Mesenteric fat pad (tissue), 1 donor: ENCODE data around the gene FAM210B. TPM values are rescaled to one million over a fixed set of nuclear protein-coding genes. Genes with fewer than 3 reads are reported as not detected.
A peak's percentile ranks its signal among the peaks of the same experiment; 100 is the strongest.
"Not testable (repeated sequence)": the region's sequence is repeated elsewhere in the genome, so short reads cannot be mapped to it uniquely, and the experiment has no call there.

Experiments
- DNase-seq: peaks from one replicate; pipeline ENCODE4 v3.0.0-alpha.2; 2020; ENCODE audit warnings: low spot score
- total RNA-seq: library from RNA; stranded (reverse); fragmentation: NEBNext Ultra II Directional; extraction: Animal tissue kit (Norgen Biotek cat#: 25700); gene quantifications from one replicate; pipeline ENCODE4 v1.2.1, GENCODE V29; 2021
- donor health status: DM: yes; HTN: yes; CAD: no.

FAM210B gene
- total RNA-seq, 1 donor from 2014 or later: 48.3 TPM

- no peak for DNase-seq
These were observed 32.9 kb downstream of the FAM210B start for GRCh38 chr20:56391596-56392131.

GRCh38 chr20:56392132-56392880 lies 33.5 kb downstream of the FAM210B start, which contains the start of the genes AURKA and CSTF1:
AURKA (minus strand) TSS chr20:56392215; CDS start chr20:56388197, 4,018 bp downstream.
CSTF1 (plus strand) TSS chr20:56392645; CDS start chr20:56395553, 2,908 bp downstream.
- DNase-seq: peak; percentile 100

- DNase-seq: no peak
These were observed 34.2 kb downstream of the FAM210B start for GRCh38 chr20:56392881-56393482.

- DNase-seq: no peak
These were observed 34.9 kb downstream of the FAM210B start for GRCh38 chr20:56393653-56394052.

- DNase-seq: no peak
These were observed 36.4 kb downstream of the FAM210B start for GRCh38 chr20:56395166-56395565.

- DNase-seq: no peak
These were observed 41.3 kb downstream of the FAM210B start for GRCh38 chr20:56400001-56400640.

- DNase-seq: no peak
These were observed 44.7 kb downstream of the FAM210B start for GRCh38 chr20:56403465-56403864.

GRCh38 chr20:56405356-56405755 lies 46.6 kb downstream of the FAM210B start:
- DNase-seq: not testable (repeated sequence)

GRCh38 chr20:56406910-56407309 lies 48.1 kb downstream of the FAM210B start:
- DNase-seq: no peak

GRCh38 chr20:56409521-56409920 lies 50.7 kb downstream of the FAM210B start:
- no peak for DNase-seq

DNA sequence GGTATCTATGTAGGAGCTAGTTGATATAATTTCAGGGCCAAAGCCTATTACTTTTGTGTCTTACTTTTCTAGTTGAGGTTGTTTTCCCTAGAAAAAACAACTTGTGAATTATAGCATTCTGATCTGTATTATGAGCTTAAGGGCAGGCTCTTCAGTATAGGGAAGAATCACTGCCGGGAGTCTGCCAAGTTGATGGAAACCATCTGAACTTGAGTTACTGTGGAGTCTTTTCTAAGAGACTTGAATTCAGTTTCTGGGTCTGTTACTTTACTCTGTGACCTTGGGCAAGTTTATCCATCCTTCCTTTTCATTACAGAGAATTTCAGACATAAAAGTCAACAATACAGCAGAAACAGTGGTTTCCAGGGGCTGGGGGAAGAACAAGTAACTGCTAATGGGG lies 51.2 kb downstream of the FAM210B start:
- DNase-seq: no peak

GRCh38 chr20:56411287-56411686 lies 52.5 kb downstream of the FAM210B start:
- not testable (repeated sequence) for DNase-seq

DNA sequence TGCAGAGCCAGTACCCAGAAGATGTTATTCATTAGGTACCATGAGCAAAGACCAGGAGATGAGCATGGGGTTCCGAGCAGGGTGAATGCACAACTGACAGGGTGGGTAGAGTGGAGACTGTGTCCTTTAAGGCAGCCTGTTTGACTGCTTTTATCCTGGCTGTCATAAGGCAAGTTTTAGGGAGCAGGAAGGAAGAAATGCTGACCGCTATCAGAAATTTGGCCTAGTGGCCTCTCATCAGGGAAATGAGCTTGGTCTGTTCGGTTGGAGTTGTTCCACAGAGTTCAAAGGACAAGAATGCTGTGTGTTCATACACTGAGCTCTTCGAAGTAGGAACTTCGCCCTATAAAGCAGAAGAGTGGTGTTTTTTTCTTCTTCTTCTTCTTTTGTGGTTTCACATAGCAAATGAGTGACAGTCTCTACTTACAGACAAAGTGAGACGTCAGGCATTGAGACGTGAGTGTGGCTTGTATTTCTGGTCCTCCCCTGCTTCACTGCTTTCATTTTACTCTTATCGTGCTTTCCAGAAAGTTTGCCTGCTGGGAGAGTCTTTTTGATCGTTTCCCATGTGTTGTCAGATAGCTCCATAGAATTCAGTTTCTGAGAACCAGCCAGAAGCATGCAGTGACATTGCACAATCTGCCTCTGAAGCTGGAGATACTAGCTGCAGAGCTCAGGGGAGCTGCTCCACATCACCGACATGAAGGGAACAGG lies 53.1 kb downstream of the FAM210B start, which contains the start of gene CASS4:
Gene CASS4, plus strand, starts transcription at position 502 of the 714 bp plus-strand sequence. Its CDS starts 199 bp downstream, at position 701.
- no peak for DNase-seq

DNA sequence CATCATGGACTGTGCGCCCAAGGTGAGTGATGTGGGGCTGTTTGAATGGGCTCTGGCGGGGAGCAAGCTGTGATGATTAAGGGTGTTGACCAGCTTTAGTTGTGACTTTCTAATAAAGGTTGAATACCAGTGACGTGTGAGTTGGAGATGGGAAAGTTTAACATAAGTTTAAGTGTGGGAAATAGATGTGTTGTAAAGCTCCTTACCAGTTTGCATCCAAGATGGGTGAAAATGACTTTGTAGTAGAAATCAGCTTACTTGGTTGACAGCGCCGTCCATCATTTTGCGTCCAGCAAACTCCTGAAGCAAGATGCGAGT lies 53.7 kb downstream of the FAM210B start:
- no peak for DNase-seq

- DNase-seq: no peak
These were observed 54.2 kb downstream of the FAM210B start for GRCh38 chr20:56412949-56413348.

DNA sequence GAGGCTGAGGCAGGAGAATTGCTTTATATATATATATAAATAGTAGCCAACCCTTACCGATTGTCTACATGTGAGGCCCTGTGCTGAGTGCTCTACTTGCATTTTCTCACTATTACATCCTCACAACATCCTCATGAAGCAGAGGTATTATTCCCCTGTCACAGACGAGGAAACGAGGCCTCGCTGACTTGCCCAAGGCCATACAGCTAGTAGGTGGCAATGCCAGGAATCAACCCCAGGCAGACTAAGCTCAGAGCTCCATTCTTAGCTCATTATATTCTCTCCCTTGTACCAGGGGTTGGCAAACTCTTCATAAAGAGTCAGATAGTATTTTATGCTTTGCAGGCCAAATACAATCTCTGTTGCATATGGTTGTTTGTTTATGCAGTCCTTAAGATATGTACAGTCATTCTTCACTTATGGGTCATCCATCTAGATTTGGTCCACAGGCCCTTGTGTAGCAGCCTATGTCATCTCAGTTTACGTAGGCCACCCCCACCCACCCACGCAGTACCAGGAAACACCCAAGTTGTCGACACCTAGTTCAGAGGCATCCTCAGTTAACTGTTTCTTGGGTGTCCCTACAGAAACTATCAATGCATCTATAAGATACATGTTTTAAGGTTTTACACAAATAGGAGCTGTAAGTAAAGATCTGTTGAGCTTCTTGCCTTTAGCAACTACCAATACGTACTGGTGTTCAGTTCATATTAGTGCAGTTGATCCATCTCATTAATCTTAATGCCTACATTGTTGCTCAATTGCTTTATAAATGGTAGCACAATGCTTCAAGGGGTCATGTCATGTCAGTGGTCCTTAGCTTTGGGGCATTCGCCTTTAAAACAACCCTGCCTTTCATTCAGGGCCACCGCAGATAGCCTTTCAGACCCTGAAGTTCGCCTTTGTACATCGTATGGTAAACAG lies 56.3 kb downstream of the FAM210B start:
- no peak for DNase-seq

- DNase-seq: no peak
These were observed 58.6 kb downstream of the FAM210B start for GRCh38 chr20:56417402-56417801.

DNA sequence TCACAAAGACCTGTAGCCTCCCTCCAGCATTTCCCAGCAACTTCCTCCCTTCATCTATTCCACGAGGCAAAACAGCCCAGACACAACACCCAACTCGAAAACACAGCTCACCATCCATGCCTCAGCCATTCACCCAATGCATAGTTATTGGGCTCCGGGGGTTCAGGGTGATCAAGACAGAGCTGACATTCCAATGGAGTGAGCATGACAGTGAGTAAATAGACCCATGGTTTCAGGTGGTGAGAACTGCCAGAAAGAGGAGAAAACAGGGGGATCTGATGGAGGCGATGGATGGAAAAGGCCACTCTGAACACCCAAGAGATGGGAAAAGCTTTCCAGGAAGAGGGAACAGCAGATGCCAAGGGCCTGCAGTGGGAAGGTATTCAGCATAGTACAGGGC lies 59.1 kb downstream of the FAM210B start:
- no peak for DNase-seq
